GM19193 (cell line): ENCODE data around the gene TRDN.

Source experiments
- POLR2A ChIP-seq: IDR thresholded peaks from 4 replicates; pipeline ENCODE4 v1.6.1; 2011; ENCODE audit not compliant: insufficient read depth, insufficient read length; ENCODE audit errors: extremely low read depth

The TRDN gene

GRCh38 chr6:123638865-123639264, 2.1 kb upstream of the TRDN start:
- no peak for TF ChIP-seq POLR2A

GRCh38 chr6:123636282-123636681, 468 bp downstream of the TRDN start:
- TF ChIP-seq POLR2A: no peak

- no peak for TF ChIP-seq POLR2A
These were observed 1.2 kb downstream of the TRDN start for GRCh38 chr6:123635567-123635966.

GRCh38 chr6:123635144-123635543, 1.6 kb downstream of the TRDN start:
- TF ChIP-seq POLR2A: no peak

- TF ChIP-seq POLR2A: no peak
These were observed 4.1 kb downstream of the TRDN start for GRCh38 chr6:123632641-123633040.

GRCh38 chr6:123629258-123629941, 7.3 kb downstream of the TRDN start:
- TF ChIP-seq POLR2A: no peak

GRCh38 chr6:123625696-123626095, 11.1 kb downstream of the TRDN start:
- no peak for TF ChIP-seq POLR2A

- TF ChIP-seq POLR2A: no peak
These were observed 14.0 kb downstream of the TRDN start for GRCh38 chr6:123622780-123623179.

- TF ChIP-seq POLR2A: no peak
These were observed 17.6 kb downstream of the TRDN start for GRCh38 chr6:123619156-123619555.

- TF ChIP-seq POLR2A: no peak
These were observed 19.8 kb downstream of the TRDN start for GRCh38 chr6:123616942-123617341.

- TF ChIP-seq POLR2A: no peak
These were observed 20.7 kb downstream of the TRDN start for GRCh38 chr6:123616016-123616415.

GRCh38 chr6:123610779-123611178, 26.0 kb downstream of the TRDN start:
- no peak for TF ChIP-seq POLR2A

- no peak for TF ChIP-seq POLR2A
These were observed 32.7 kb downstream of the TRDN start for GRCh38 chr6:123604067-123604466.

- no peak for TF ChIP-seq POLR2A
These were observed 38.7 kb downstream of the TRDN start for GRCh38 chr6:123598011-123598410.

- TF ChIP-seq POLR2A: no peak
These were observed 42.0 kb downstream of the TRDN start for GRCh38 chr6:123594776-123595175.

- no peak for TF ChIP-seq POLR2A
These were observed 44.3 kb downstream of the TRDN start for GRCh38 chr6:123592426-123592825.

- TF ChIP-seq POLR2A: no peak
These were observed 46.8 kb downstream of the TRDN start for GRCh38 chr6:123589973-123590372.
